ENCODE results near the gene YAP1. TPM values are rescaled to one million over a fixed set of nuclear protein-coding genes. Genes with fewer than 3 reads are reported as not detected.

The YAP1 gene
- total and polyA plus RNA-seq, 4 donors, result 3.7 to 65.6 (median 18.3) TPM

- Histone ChIP-seq H3K4me3 (ENCODE audit: low read depth in 1 of 3, low read length in 3 of 3) (no peak overlapping the region), H3K4me1 (ENCODE audit: control insufficient read depth in 4 of 4, insufficient read depth in 4 of 4, low read length in 3 of 4) (peaks cover 8 to 29% (median 17%) of the 10 kb centered on the region in 4 donors), H3K27ac (ENCODE audit: low read depth in 1 of 2, low read length in 2 of 2) (no peak overlapping the region), H3K27me3 (ENCODE audit: control insufficient read depth in 4 of 4, insufficient read depth in 4 of 4, low read length in 3 of 4) (no peaks in the 10 kb centered on the region), H3K36me3 (ENCODE audit: control insufficient read depth in 4 of 4, insufficient read depth in 3 of 4, low read depth in 1 of 4, low read length in 3 of 4) (no peaks in the 10 kb centered on the region), H3K9me3 (ENCODE audit: control insufficient read depth in 4 of 4, low read length in 3 of 4) (no peaks in the 10 kb centered on the region), H3K9ac (ENCODE audit: low read depth in 1 of 2, low read length in 2 of 2) (no peak overlapping the region)
- no peak for DNase-seq (ENCODE audit: low spot score)
- TF ChIP-seq HNF4G (IDR thresholded peaks at IDR 0.05), result no peak
- no peak for TF ChIP-seq EGR1 (IDR thresholded peaks at IDR 0.05; ENCODE audit: low read depth in 2 of 2)
- TF ChIP-seq JUND (IDR thresholded peaks at IDR 0.05), result no peak
- TF ChIP-seq REST (IDR thresholded peaks at IDR 0.05), result no peak
- no peak for TF ChIP-seq RXRA (IDR thresholded peaks at IDR 0.05)
- no peak for TF ChIP-seq YY1 (IDR thresholded peaks at IDR 0.05)
- TF ChIP-seq HNF4A (conservative IDR thresholded peaks at IDR 0.05), result no peak
- no peak for TF ChIP-seq SP1 (IDR thresholded peaks at IDR 0.05)
- no peak for TF ChIP-seq FOXA1 (IDR thresholded peaks at IDR 0.05)
- TF ChIP-seq CTCF (IDR thresholded peaks at IDR 0.05; ENCODE audit: low read depth, low read length, missing input control), result no peak
- TF ChIP-seq TAF1 (conservative IDR thresholded peaks at IDR 0.05), result no peak
- no peak for TF ChIP-seq FOXA2 (IDR thresholded peaks at IDR 0.05)
- no peak for TF ChIP-seq ATF3 (IDR thresholded peaks at IDR 0.05)
- WGBS, result 34% methylated on average over 3 of the region's 3 CpGs
Observed at GRCh38 chr11:102118937-102119336, 8.7 kb downstream of the YAP1 start.

- Histone ChIP-seq H3K36me3 (ENCODE audit: control insufficient read depth in 4 of 4, insufficient read depth in 3 of 4, low read depth in 1 of 4, low read length in 3 of 4) (no peaks in the 10 kb centered on the region), H3K9ac (ENCODE audit: low read depth in 1 of 2, low read length in 2 of 2) (no peak overlapping the region), H3K9me3 (ENCODE audit: control insufficient read depth in 4 of 4, low read length in 3 of 4) (no peaks in the 10 kb centered on the region), H3K27ac (ENCODE audit: low read depth in 1 of 2, low read length in 2 of 2) (no peak overlapping the region), H3K4me1 (ENCODE audit: control insufficient read depth in 4 of 4, insufficient read depth in 4 of 4, low read length in 3 of 4) (peaks cover 8 to 29% (median 17%) of the 10 kb centered on the region in 4 donors), H3K4me3 (ENCODE audit: low read depth in 1 of 3, low read length in 3 of 3) (no peak overlapping the region), H3K27me3 (ENCODE audit: control insufficient read depth in 4 of 4, insufficient read depth in 4 of 4, low read length in 3 of 4) (no peaks in the 10 kb centered on the region)
- DNase-seq (ENCODE audit: low spot score), result no peak
- 21% methylated on average over 4 of the region's 4 CpGs for WGBS
- TF ChIP-seq REST (IDR thresholded peaks at IDR 0.05), result peak; percentile 24
- peak; percentile 46 for TF ChIP-seq YY1 (IDR thresholded peaks at IDR 0.05)
- TF ChIP-seq MAX (IDR thresholded peaks at IDR 0.05), result peak; percentile 13
- TF ChIP-seq FOXA1 (IDR thresholded peaks at IDR 0.05), result no peak
- TF ChIP-seq RXRA (IDR thresholded peaks at IDR 0.05), result peak; percentile 46 to 53
- peak; percentile 14 for TF ChIP-seq ZBTB33 (IDR thresholded peaks at IDR 0.05)
- TF ChIP-seq NR2F2 (IDR thresholded peaks at IDR 0.05), result no peak
- TF ChIP-seq HNF4A (conservative IDR thresholded peaks at IDR 0.05), result peak; percentile 47 to 54
- no peak for TF ChIP-seq ATF3 (IDR thresholded peaks at IDR 0.05)
- no peak for TF ChIP-seq TAF1 (conservative IDR thresholded peaks at IDR 0.05)
- no peak for TF ChIP-seq CTCF (IDR thresholded peaks at IDR 0.05; ENCODE audit: low read depth, low read length, missing input control)
- peak; percentile 39 for TF ChIP-seq SP1 (IDR thresholded peaks at IDR 0.05)
- TF ChIP-seq GABPA (IDR thresholded peaks at IDR 0.05 in 1 of 2, conservative IDR thresholded peaks at IDR 0.05 in 1 of 2), result no peak
Observed at GRCh38 chr11:102119997-102120396, 9.8 kb downstream of the YAP1 start.

All from liver (tissue), 9 donors.